ENCODE data around the gene TBC1D4. TPM values are rescaled to one million over a fixed set of nuclear protein-coding genes. Genes with fewer than 3 reads are reported as not detected.

Gene TBC1D4
- total RNA-seq, 2 donors from 2014 or later = 27.6 to 56.1 TPM

DNA sequence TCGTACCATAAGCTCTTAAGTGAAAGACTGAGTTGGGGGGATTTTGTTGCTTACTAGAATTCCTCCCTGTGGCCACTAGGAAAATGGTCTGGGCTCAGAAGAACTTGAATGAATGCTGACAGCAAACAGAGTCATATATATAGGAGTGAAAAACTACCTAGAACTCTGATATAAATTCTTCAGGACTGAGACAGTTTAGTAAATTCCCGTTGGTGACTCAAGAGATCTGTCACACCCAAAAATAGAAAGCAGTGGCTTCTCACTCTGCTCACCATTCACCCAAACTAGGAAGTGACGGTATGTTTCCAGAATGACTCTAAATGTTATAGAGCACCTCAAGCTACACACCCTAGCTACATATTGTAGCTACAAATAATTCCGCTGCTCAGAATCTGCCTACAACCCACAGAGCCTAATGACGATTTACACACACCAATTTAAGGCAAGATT is 116.2 kb downstream of the TBC1D4 start:
- Histone ChIP-seq H3K27ac (no peak overlapping the region), H3K4me3 (no peak overlapping the region), H3K27me3 (replicated peaks; ENCODE audit: insufficient read depth) (no peaks in the 10 kb centered on the region), H3K9me3 (no peaks in the 10 kb centered on the region), H3K4me1 (replicated peaks) (no peaks in the 10 kb centered on the region), H3K36me3 (no peaks in the 10 kb centered on the region)
- TF ChIP-seq POLR2AphosphoS5 (IDR thresholded peaks at IDR 0.05) = no peak
- TF ChIP-seq, protein P1, sequence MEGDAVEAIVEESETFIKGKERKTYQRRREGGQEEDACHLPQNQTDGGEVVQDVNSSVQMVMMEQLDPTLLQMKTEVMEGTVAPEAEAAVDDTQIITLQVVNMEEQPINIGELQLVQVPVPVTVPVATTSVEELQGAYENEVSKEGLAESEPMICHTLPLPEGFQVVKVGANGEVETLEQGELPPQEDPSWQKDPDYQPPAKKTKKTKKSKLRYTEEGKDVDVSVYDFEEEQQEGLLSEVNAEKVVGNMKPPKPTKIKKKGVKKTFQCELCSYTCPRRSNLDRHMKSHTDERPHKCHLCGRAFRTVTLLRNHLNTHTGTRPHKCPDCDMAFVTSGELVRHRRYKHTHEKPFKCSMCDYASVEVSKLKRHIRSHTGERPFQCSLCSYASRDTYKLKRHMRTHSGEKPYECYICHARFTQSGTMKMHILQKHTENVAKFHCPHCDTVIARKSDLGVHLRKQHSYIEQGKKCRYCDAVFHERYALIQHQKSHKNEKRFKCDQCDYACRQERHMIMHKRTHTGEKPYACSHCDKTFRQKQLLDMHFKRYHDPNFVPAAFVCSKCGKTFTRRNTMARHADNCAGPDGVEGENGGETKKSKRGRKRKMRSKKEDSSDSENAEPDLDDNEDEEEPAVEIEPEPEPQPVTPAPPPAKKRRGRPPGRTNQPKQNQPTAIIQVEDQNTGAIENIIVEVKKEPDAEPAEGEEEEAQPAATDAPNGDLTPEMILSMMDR (IDR thresholded peaks at IDR 0.05) = no peak
- no peak for TF ChIP-seq POLR2A (IDR thresholded peaks at IDR 0.05)
- 78% methylated on average over 5 of the region's 5 CpGs for WGBS
- DNase-seq (ENCODE audit: low spot score) = no peak
- intact Hi-C loops (cut with DNase I) = no loop called here

DNA sequence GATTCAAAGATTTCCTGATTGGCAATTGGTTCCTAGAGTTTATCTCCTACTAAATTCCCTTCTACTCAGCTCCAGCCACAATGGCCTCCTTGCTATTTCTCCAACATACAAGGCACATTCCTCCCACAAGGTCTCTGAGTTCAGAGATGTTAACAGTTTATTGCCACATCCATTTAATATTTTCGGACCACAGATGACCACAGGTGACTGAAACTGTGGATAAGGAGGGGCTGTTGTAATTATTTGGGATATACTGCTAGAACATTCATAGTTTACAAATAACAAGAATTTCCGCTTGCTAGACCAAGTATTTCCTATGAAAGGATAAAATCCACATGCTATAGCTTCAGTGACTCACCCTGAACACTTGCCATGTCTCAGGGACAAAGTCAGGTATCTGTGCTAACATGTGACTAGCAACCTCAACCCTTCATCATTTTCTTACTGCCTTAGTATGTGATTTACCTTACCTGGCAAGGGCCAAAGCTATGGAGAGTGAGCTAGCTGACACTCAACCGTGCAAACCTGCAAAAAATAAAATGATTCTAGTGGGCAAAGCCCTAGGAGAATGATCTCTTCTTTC is 117.7 kb downstream of the TBC1D4 start:
- intact Hi-C loops (cut with DNase I) = no loop called here
- H3K27me3 ChIP-seq (replicated peaks; ENCODE audit: insufficient read depth) = no peaks in the 10 kb centered on the region
- no peaks in the 10 kb centered on the region for H3K9me3 ChIP-seq
- WGBS = 94% methylated on average over 3 of the region's 3 CpGs
- no peaks in the 10 kb centered on the region for H3K4me1 ChIP-seq (replicated peaks)
- H3K4me3 ChIP-seq = no peak overlapping the region
- H3K36me3 ChIP-seq = no peaks in the 10 kb centered on the region
- no peak for TF ChIP-seq POLR2AphosphoS5 (IDR thresholded peaks at IDR 0.05)
- no peak for TF ChIP-seq POLR2A (IDR thresholded peaks at IDR 0.05)
- TF ChIP-seq, protein P1 (IDR thresholded peaks at IDR 0.05) = no peak
- no peak overlapping the region for H3K27ac ChIP-seq
- DNase-seq (ENCODE audit: low spot score) = no peak

DNA sequence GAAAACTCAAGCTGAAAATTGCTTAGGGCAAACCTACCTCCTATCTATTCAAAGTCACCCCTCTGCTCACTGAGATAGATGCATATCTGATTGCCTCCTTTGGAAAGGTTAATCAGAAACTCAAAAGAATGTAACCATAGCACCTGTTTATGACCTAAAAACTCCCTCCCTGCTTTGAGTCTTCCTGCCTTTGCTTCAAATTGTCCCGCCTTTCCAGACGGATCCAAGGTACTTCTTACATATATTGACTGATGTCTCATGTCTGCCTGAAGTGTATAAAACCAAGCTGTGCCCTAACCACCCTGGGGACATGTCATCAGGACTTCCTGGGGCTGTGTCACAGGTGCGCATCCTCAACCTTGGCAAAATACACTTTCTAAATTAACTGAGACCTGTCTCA is 118.6 kb downstream of the TBC1D4 start:
- Histone ChIP-seq H3K36me3 (no peaks in the 10 kb centered on the region), H3K4me3 (no peak overlapping the region), H3K27me3 (replicated peaks; ENCODE audit: insufficient read depth) (no peaks in the 10 kb centered on the region), H3K9me3 (no peaks in the 10 kb centered on the region), H3K27ac (no peak overlapping the region), H3K4me1 (replicated peaks) (no peaks in the 10 kb centered on the region)
- TF ChIP-seq POLR2A (IDR thresholded peaks at IDR 0.05) = no peak
- TF ChIP-seq, protein P1 (IDR thresholded peaks at IDR 0.05) = no peak
- TF ChIP-seq POLR2AphosphoS5 (IDR thresholded peaks at IDR 0.05) = no peak
- no peak for DNase-seq (ENCODE audit: low spot score)
- intact Hi-C loops (cut with DNase I) = no loop called here
- 66% methylated on average over 3 of the region's 3 CpGs for WGBS

DNA sequence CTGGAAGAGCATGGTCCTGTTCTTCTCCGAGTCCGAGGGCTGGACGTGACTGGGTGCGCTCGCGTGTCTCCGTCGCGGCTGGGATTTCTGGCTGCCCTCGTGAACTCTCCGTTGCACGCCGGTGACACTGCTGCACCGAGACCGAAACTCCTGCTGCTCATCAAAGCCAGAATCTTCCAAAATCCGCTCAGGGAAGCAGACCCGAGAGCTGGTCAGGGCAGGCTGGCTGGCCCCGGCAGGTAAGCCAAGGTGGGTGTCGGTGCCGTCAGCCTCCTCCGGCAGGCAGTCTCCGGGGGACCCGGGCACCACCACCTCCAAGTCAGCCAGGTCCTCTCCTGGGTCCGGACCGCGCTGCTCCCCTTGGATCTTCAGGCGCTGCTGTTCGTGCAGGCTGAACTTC is 119.9 kb downstream of the TBC1D4 start:
- Histone ChIP-seq H3K27me3 (replicated peaks; ENCODE audit: insufficient read depth) (no peaks in the 10 kb centered on the region), H3K4me3 (no peak overlapping the region), H3K9me3 (no peaks in the 10 kb centered on the region), H3K4me1 (replicated peaks) (no peaks in the 10 kb centered on the region), H3K27ac (no peak overlapping the region), H3K36me3 (no peaks in the 10 kb centered on the region)
- WGBS = 96% methylated on average over 24 of the region's 28 CpGs
- no peak for DNase-seq (ENCODE audit: low spot score)
- intact Hi-C loops (cut with DNase I) = no loop called here
- TF ChIP-seq POLR2AphosphoS5 (IDR thresholded peaks at IDR 0.05) (no peak), POLR2A (IDR thresholded peaks at IDR 0.05) (no peak)
- TF ChIP-seq, protein P1 (IDR thresholded peaks at IDR 0.05) = no peak

DNA sequence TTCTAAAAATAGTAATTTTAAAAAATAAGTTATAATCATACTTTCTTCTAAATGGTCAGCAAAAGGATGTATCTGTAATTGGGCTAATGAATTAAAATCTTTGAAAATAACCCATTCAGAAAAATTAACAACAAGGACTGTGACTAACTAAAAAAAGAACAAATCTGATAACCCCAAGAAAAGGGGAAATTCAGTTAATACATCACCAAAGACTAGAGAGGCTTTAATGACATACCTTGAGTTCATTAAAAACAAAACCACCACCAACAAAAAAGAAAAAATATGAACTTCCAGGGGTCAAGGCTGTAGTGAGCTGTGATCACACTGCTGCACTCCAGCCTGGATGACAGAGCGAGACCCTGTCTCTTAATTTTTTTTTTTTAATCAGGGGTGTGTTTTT is 121.8 kb downstream of the TBC1D4 start:
- TF ChIP-seq POLR2A (IDR thresholded peaks at IDR 0.05) (no peak), POLR2AphosphoS5 (IDR thresholded peaks at IDR 0.05) (no peak)
- TF ChIP-seq, protein P1 (IDR thresholded peaks at IDR 0.05) = no peak
- WGBS = 0% methylated on average over 1 of the region's 1 CpG

More for the DNA sequence above, 121.8 kb downstream of the TBC1D4 start:
- Histone ChIP-seq H3K4me1 (replicated peaks) (no peaks in the 10 kb centered on the region), H3K9me3 (no peaks in the 10 kb centered on the region), H3K27me3 (replicated peaks; ENCODE audit: insufficient read depth) (no peaks in the 10 kb centered on the region), H3K36me3 (no peaks in the 10 kb centered on the region), H3K27ac (no peak overlapping the region), H3K4me3 (no peak overlapping the region)
- intact Hi-C loops (cut with DNase I) = no loop called here
- DNase-seq (ENCODE audit: low spot score) = no peak

Data from prostate gland (tissue), 2 donors.